GM21619 (cell line): ENCODE measurements around the gene CRNN.

ENCODE experiments used
- ATAC-seq: cut with Tn5 transposase; IDR thresholded peaks from one replicate; pipeline ENCODE4 v1.9.1; 2021; ENCODE audit not compliant: unreplicated experiment

The CRNN gene

DNA sequence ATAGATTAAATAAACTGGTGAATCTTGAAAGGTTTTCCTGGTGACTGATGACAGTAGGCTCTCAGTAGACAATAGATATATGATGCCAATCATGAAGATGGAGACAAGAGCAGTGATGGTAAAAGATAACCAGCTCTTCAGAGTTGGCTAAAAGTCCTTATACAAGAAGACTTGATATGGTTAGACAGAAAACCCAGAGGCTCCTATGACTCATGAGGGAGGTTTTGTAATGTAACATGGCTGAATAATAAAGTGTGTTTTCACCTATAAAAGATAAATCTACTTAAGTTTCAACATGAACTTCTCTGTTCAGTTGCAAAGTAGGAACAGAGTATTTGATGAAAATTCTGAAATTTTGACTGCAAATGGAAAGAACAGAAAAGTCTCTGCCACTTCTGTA, 12.7 kb upstream of the CRNN start:
- ATAC-seq, result no peak

DNA sequence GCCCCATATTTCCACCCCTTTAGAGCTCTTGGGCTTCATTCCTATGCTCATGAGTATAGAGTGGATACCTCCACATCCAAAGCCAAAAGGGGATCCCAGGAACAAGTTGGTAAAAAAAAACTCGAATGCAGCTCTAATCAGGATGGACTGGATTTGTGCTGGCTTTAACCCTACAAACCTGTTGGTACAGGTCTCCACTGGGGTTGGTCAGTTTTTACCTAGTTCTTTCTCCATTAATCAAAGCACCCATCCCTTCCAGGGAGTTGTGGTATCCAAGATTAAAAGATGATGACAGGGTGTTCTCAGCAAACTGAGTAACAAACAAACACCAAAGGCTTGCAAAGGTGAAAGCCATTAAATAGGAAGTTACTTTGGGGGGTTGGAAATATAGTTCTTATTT, 5.9 kb upstream of the CRNN start:
- ATAC-seq, result no peak

- no peak for ATAC-seq
Measured at GRCh38 chr1:152415454-152416227, 1.6 kb upstream of the CRNN start.

GRCh38 chr1:152412756-152413155, 1.3 kb downstream of the CRNN start:
- no peak for ATAC-seq

DNA sequence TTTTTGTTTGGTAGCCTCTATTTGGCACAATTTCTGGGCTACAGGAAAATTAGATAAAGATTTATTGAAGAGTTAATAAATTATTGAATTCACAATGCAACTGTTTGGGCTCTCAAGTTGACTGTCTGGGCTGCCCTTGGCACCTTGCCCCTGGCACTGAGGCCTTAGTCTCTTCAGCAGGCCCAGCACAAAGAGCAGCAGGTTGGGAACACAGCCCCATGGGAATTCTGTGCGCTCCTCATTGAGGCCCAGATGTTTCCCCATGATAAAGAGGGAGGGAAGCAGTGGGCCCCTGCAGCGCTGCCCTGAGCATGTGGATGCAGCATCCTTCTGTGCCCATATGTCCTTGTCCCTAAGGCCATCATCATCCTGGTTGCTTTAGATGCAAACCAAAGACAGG, 2.9 kb downstream of the CRNN start:
- no peak for ATAC-seq

- no peak for ATAC-seq
Measured at GRCh38 chr1:152410599-152410998, 3.5 kb downstream of the CRNN start.

GRCh38 chr1:152410028-152410427, 4.0 kb downstream of the CRNN start:
- ATAC-seq, result no peak

- no peak for ATAC-seq
Measured at GRCh38 chr1:152408664-152409063, 5.4 kb downstream of the CRNN start.

GRCh38 chr1:152398812-152399698, 15.0 kb downstream of the CRNN start:
- no peak for ATAC-seq

DNA sequence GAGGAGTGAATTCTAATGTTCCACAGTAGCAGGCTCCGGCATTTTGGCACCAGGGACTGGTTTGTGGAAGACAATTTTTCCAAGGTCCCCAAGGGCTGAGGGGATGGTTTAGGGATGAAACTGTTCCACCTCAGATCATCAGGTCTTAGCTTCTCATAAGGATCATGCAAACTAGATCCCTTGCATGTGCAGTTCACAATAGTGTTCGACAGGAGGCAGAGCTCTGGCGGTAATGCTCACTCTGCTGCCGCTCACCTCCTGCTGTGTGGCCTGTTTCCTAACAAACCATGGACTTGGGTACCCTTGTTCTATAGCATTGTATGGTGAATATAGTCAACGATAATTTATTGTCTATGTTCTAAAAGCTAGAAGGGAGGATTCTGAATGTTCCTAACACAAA, 16.6 kb downstream of the CRNN start:
- ATAC-seq, result no peak

DNA sequence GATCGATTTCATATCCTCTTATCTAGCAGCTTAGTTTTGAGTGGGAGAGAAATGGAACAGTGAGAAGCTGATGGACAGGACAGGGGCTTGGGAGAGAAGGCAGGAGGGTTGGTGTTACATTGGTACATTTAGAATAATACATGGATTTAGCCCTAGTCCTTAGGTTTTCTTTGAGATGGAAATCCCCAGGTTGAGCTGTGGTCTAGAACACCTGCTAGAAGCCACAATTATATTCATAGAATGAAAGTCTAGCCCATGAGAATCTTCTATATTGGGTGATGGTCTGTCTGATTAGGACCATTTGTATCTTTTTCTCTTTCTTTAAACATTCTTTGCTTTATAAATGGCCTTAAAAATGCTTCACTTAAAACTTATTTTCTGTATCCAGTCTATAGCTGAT, 19.9 kb downstream of the CRNN start:
- no peak for ATAC-seq

DNA sequence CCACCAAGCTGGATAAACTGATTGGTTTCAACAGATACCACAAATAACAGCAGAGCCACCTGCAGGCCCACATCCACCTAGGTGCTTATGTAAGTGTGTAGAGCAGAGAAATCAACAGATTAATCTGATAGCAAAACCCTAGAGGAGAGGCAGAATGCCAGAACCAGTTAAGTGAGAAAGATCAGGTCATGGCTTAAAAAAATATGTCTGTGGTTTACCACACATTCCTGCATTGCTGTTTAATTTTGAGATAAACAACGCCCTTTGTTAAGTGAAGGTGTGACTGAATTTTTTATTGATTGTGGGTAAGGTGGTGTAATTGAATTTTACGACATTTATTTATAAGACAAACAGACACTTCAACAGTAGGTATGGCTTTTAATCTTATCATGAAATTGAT, 21.2 kb downstream of the CRNN start:
- no peak for ATAC-seq

DNA sequence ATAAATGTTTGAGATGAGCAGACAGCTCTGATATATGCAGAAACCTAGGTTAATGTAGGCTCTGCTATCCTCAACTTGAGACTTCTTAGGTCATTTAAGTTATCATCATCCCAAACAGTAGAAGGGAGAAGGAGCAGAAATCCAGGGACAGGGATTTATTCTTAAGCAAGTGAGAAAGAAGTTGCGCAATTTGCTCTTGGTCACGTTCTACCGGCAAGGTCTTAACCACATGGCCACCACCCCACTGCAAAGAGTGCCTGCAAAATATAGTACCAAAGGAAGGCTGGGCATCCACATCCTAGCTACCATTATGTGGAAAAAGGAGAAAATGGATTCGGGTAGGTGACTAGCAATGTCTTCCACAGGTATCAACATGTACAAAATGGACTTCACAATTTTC, 25.2 kb downstream of the CRNN start:
- no peak for ATAC-seq

DNA sequence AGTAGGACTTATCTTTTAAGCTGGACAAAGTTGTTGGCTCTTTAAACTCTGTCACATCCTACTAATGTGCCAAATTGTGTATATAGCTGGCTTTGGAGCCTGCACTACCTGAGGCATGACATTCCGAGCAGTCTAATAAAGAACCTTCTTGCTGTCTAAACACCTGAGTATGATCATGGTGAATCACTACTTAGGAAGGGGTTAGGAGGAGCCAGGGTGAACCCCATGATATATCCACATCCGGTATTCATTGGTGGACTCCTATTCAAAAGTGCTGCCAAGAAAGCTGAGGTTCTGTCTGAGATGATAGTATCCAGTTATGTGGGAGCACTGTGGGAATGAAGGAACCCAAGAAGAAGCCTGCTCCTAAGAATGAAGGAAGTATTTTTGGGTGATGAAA, 27.1 kb downstream of the CRNN start:
- no peak for ATAC-seq

GRCh38 chr1:152380932-152381331, 33.1 kb downstream of the CRNN start:
- no peak for ATAC-seq

GRCh38 chr1:152374451-152374850, 39.6 kb downstream of the CRNN start:
- ATAC-seq, result no peak

DNA sequence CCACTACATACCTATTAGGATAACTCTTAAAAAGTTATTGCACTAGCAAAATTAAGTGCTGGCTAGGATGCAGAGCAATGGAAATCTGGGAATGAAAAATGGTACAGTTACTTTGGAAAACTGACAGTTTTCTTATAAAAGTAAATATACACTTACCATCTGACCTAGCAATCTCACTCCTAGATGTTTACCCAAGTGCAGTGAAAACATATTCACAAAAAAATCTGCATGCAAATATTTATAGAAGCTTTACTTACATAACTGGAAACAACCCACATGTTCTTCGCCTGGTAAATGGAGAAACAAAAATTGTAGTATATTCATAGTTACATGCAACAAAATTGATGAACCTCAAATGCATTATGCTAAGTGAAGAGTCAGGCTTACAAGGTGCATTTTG, 41.4 kb downstream of the CRNN start:
- ATAC-seq, result no peak

DNA sequence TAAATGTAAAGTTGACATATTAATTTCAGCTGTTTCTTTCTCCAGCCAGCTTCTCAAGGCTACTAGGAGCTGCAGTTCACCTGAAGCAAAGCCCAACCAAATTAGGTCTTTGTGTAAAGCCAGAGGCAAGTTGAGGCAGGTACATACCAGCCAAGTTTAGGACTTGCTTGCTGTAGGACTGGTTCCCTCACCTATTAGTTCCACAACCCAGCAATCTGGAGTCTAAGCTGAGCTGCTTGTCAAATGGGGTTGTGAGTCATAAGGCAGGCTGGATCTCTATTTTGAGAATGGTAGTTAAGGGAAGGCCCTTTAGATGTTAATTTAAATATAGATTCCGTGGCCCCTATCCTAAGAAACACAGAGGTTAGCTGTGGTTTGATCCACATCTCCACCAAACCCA, 46.6 kb downstream of the CRNN start:
- ATAC-seq, result no peak

DNA sequence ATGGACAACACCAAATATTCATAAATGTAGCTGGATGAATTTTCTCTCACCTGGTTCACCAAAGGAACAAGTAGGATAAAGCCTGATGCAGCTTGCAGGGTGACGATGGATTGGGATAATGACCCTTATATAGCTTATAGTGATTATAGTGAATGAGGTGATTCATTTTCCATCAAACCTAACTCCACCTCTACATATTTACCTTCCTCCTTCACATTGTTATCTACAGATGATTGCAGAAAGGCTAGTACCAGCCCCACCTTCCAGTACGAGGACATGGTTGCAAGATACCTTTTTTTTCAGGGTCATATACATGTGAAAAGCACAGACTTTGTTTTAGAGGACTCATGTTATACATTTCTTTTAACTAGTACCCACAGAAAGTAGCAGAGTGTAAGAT, 54.2 kb downstream of the CRNN start, which contains the start of gene FLG2:
Gene FLG2, minus strand, starts transcription at position 101 of the 400 bp plus-strand sequence. CDS start 1,122 bp downstream, outside the sequence.
- ATAC-seq, result no peak
